ENCODE results near the gene TOP2B.

- TF ChIP-seq CTCF (IDR thresholded peaks at IDR 0.05) (no peak), POLR2A (IDR thresholded peaks at IDR 0.05) (no peak)
These were observed 110.3 kb downstream of the TOP2B start for GRCh38 chr3:25554376-25554775.
